A549 (cell line): ENCODE data around the gene CGREF1. TPM values are rescaled to one million over a fixed set of nuclear protein-coding genes. Genes with fewer than 3 reads are reported as not detected.

Source experiments
- ATAC-seq, 2 experiments: fragments of 200-7000 bp in 1 of 2; fragments of >200 bp in 1 of 2; cut with Nextera tagmentation in 1 of 2; cut with Tn5 transposase in 1 of 2; 3 replicates each; pipeline versions ENCODE4 v1.8.0 to v1.9.1; 2018 to 2020; ENCODE audit warnings: mild to moderate bottlenecking in 1 of 2, moderate library complexity in 1 of 2
- CTCF ChIA-PET: fragments of 300-600 bp; sonication (Branson Sonifier 250); formaldehyde crosslinking; extraction: SDS; loops from one replicate; lab custom pipeline; 2021; ENCODE audit warnings: antibody characterized with exemption, inconsistent platforms; lab: Yijun Ruan, JAX
- POLR2A ChIA-PET: fragments of 350-600 bp; formaldehyde crosslinking; extraction: SDS; loops from one replicate; lab custom pipeline; 2021; ENCODE audit warnings: antibody characterized with exemption, inconsistent platforms; lab: Yijun Ruan, JAX
- DNase-seq, 2 experiments: peaks; one replicate each; pipeline versions ENCODE4 v3.0.0 to v3.0.0-alpha.2; 2011 to 2016; ENCODE audit warnings: low read depth in 1 of 2, low spot score in 1 of 2
- FAIRE-seq: peaks from 2 replicates; lab custom pipeline; 2011; peaks lifted over from hg19 to GRCh38; lab: Jason Lieb, UNC
- H3K27ac ChIP-seq, 2 experiments: fragments of >200 bp; sonication (Bioruptor Twin); formaldehyde crosslinking; 3 replicates each; pipeline ENCODE4 v1.5.1; 2016 to 2017
- H3K4me1 ChIP-seq: fragments of >200 bp; sonication (Bioruptor Twin); formaldehyde crosslinking; 3 replicates; pipeline ENCODE4 v1.6.1; 2016
- H3K4me2 ChIP-seq: fragments of >200 bp; sonication (Bioruptor Twin); formaldehyde crosslinking; 3 replicates; pipeline ENCODE4 v1.6.1; 2016
- H3K4me3 ChIP-seq: fragments of >200 bp; sonication (Bioruptor Twin); formaldehyde crosslinking; 3 replicates; pipeline ENCODE4 v1.5.1; 2016
- H3K9me3 ChIP-seq: fragments of >200 bp; sonication (Bioruptor Twin); formaldehyde crosslinking; 3 replicates; pipeline ENCODE4 v1.6.1; 2016
- BHLHE40 ChIP-seq: IDR thresholded peaks from 2 replicates; pipeline ENCODE4 v1.6.1; 2012; ENCODE audit warnings: low read depth, low read length, inconsistent platforms
- CBX8 ChIP-seq: fragments of 200-600 bp; sonication (generic); IDR thresholded peaks from 2 replicates; pipeline ENCODE4 v1.6.1; 2016
- E2F6 ChIP-seq: IDR thresholded peaks from 2 replicates; pipeline ENCODE4 v1.6.1; 2012; ENCODE audit warnings: low read depth, borderline replicate concordance
- EHF ChIP-seq: fragments of 250-450 bp; sonication (Bioruptor Pico); IDR thresholded peaks from 2 replicates; pipeline ENCODE4 v1.5.0; 2020; ENCODE audit warnings: mild to moderate bottlenecking
- EHMT2 ChIP-seq: fragments of 200-600 bp; sonication (generic); IDR thresholded peaks from 2 replicates; pipeline ENCODE4 v1.6.1; 2016; ENCODE audit warnings: antibody characterized with exemption, low read depth, mild to moderate bottlenecking, moderate library complexity
- ELK1 ChIP-seq: fragments of 150-350 bp; IDR thresholded peaks from 2 replicates; pipeline ENCODE4 v1.6.1; 2014; ENCODE audit warnings: low read depth, mild to moderate bottlenecking, low read length
- EP300 ChIP-seq, 2 experiments: fragments of >200 bp; sonication (Bioruptor Twin); formaldehyde crosslinking; IDR thresholded peaks; 2 replicates in 1 of 2; 3 replicates in 1 of 2; pipeline ENCODE4 v1.6.1; 2016 to 2017
- FOXS1 ChIP-seq: fragments of 250-450 bp; sonication (Bioruptor Pico); IDR thresholded peaks from 2 replicates; pipeline ENCODE4 v1.5.0; 2020; ENCODE audit warnings: mild to moderate bottlenecking, moderate library complexity
- GATA3 ChIP-seq: IDR thresholded peaks from 2 replicates; pipeline ENCODE4 v1.6.1; 2012; ENCODE audit warnings: borderline replicate concordance
- HOXA7 ChIP-seq: fragments of 250-450 bp; sonication (Bioruptor Pico); IDR thresholded peaks from 2 replicates; pipeline ENCODE4 v1.5.0; 2020; ENCODE audit warnings: mild to moderate bottlenecking, moderate library complexity
- KDM1A ChIP-seq: fragments of 200-600 bp; sonication (generic); IDR thresholded peaks from 2 replicates; pipeline ENCODE4 v1.6.1; 2016; ENCODE audit warnings: low read depth, mild to moderate bottlenecking
- MAFK ChIP-seq: fragments of 450-650 bp; IDR thresholded peaks from 2 replicates; pipeline ENCODE4 v1.6.1; 2014; ENCODE audit not compliant: partially characterized antibody
- NFE2L2 ChIP-seq: fragments of 150-350 bp; conservative IDR thresholded peaks from 2 replicates; pipeline ENCODE4 v1.6.1; 2014; ENCODE audit warnings: low read length
- NR3C1 ChIP-seq: fragments of >200 bp; sonication (Bioruptor Twin); formaldehyde crosslinking; IDR thresholded peaks from 3 replicates; pipeline ENCODE4 v1.6.1; 2017
- RAD21 ChIP-seq, 2 experiments: fragments of >200 bp in 1 of 2; sonication (Bioruptor Twin) in 1 of 2; formaldehyde crosslinking in 1 of 2; IDR thresholded peaks in 1 of 2; conservative IDR thresholded peaks in 1 of 2; 2 replicates in 1 of 2; 3 replicates in 1 of 2; pipeline ENCODE4 v1.6.1; 2012 to 2018; ENCODE audit warnings: inconsistent platforms in 1 of 2
- RCOR1 ChIP-seq: fragments of 150-350 bp; IDR thresholded peaks from 2 replicates; pipeline ENCODE4 v1.6.1; 2014; ENCODE audit warnings: antibody characterized with exemption, low read length, low read depth
- RNF2 ChIP-seq: fragments of 200-600 bp; sonication (generic); IDR thresholded peaks from 2 replicates; pipeline ENCODE4 v1.6.1; 2016; ENCODE audit warnings: low read depth, mild to moderate bottlenecking, antibody characterized with exemption, moderate library complexity, borderline replicate concordance
- SMC3 ChIP-seq: fragments of >200 bp; sonication (Bioruptor Twin); formaldehyde crosslinking; IDR thresholded peaks from 3 replicates; pipeline ENCODE4 v1.6.1; 2018; ENCODE audit warnings: inconsistent platforms
- SREBF2 ChIP-seq: fragments of 450-650 bp; IDR thresholded peaks from 2 replicates; pipeline ENCODE4 v1.6.1; 2014; ENCODE audit warnings: mild to moderate bottlenecking, moderate library complexity
- TFCP2L1 ChIP-seq: fragments of 250-450 bp; sonication (Bioruptor Pico); IDR thresholded peaks from 2 replicates; pipeline ENCODE4 v1.5.0; 2021; ENCODE audit warnings: mild to moderate bottlenecking
- USF2 ChIP-seq: fragments of 450-650 bp; IDR thresholded peaks from 2 replicates; pipeline ENCODE4 v1.6.1; 2014; ENCODE audit warnings: antibody characterized with exemption
- ZC3H11A ChIP-seq: fragments of 450-650 bp; IDR thresholded peaks from 2 replicates; pipeline ENCODE4 v1.6.1; 2014; ENCODE audit warnings: antibody characterized with exemption, mild to moderate bottlenecking
- ZSCAN20 ChIP-seq: fragments of 250-450 bp; sonication (Bioruptor Pico); IDR thresholded peaks from 2 replicates; pipeline ENCODE4 v1.8.0; 2022; ENCODE audit warnings: mild to moderate bottlenecking, moderate library complexity
- WGBS: methylation state at CpG from one replicate; pipeline ENCODE4 v1.1.6; 2017; ENCODE audit errors: missing lambda C conversion rate; 5-methylcytosine and 5-hydroxymethylcytosine counted together
- polyA plus RNA-seq, 4 experiments: library from polyadenylated mRNA; depleted of rRNA in 3 of 4; stranded (reverse); fragments of >200 nt; fragmentation: RNase III in 1 of 4; extraction: RNeasy Plus Mini Kit Qiagen cat#74134 plus additional on column Dnase treatment in 1 of 4; gene quantifications; 2 replicates in 3 of 4; 3 replicates in 1 of 4; pipeline ENCODE4 v1.2.3, GENCODE V29; 2011 to 2017

The CGREF1 gene
- polyA plus RNA-seq, 2 of the 4 experiments (the other 2 are of a cell fraction) = 5.1 to 5.8 TPM

DNA sequence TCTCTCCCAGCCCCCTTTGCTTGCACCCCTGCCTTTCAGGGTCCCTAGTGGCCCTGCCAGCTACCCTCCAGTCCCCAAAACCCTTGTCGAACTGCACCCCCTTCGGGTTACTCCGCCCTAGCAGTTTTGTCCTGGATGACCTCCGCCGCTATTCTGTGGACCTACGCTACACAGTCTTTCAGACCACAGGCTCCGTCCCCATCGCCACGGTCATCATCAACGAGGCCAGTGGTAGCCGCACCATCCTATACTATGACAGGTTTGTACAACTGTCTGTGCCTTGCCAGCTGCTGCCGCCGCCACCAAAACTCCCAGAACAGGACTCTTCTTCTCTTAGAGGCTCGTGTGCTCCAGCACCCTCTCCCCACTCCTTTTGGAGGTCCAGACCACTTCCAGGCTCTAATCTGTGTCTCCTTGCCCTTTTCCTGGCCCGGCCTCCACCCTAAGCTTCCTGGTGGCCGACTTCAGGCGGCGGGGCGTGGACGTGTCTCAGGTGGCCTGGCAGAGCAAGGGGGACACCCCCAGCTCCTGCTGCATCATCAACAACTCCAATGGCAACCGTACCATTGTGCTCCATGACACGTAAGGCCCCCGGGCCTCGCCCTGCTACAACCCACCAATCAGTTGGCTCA, 24.5 kb downstream of the CGREF1 start:
- Histone ChIP-seq H3K4me3 (no peak overlapping the region), H3K4me1 (peaks cover 20% of the 10 kb centered on the region), H3K27ac (peak overlapping the region in 1 of 2 experiments; percentile 8; a peak in 1 of 6 replicates), H3K4me2 (no peak overlapping the region), H3K9me3 (no peaks in the 10 kb centered on the region)
- ChIA-PET POLR2A (no interaction called here), CTCF (interaction anchor here (0.7 to 12.0 kb wide), 13 partner anchors 8 to 207 kb away, joined by 3 to 197 read pairs (median 4); partner anchors contain the start of genes AGBL5, EMILIN1, KHK and PRR30)
- TF ChIP-seq HOXA7 (CRISPR knock-in tag) = no peak
- TF ChIP-seq RAD21 (conservative IDR thresholded peaks at IDR 0.05 in 1 of 2, IDR thresholded peaks at IDR 0.05 in 1 of 2) = no peak
- no peak for TF ChIP-seq NR3C1
- no peak for TF ChIP-seq TFCP2L1 (CRISPR knock-in tag)
- no peak for TF ChIP-seq EP300 (IDR thresholded peaks at IDR 0.05)
- ATAC-seq = no peak
- WGBS = 93% methylated on average over 24 of the region's 24 CpGs
- no peak for FAIRE-seq
- no peak for DNase-seq

GRCh38 chr2:27093430-27094352, 25.2 kb downstream of the CGREF1 start:
- no peak for FAIRE-seq
- DNase-seq = no peak
- Histone ChIP-seq H3K4me3 (no peak overlapping the region), H3K4me2 (peak overlapping the region; percentile 20), H3K27ac (peak overlapping the region in 1 of 2 experiments; percentile 8; a peak in 2 of 6 replicates), H3K4me1 (peaks cover 20% of the 10 kb centered on the region), H3K9me3 (no peaks in the 10 kb centered on the region)
- ChIA-PET CTCF (interaction anchor here (0.8 to 12.0 kb wide), 13 partner anchors 8 to 208 kb away, joined by 3 to 197 read pairs (median 4); partner anchors contain the start of genes EMILIN1, KHK, PRR30 and TRIM54), POLR2A (no interaction called here)
- TF ChIP-seq ZSCAN20 (CRISPR knock-in tag) = no peak
- no peak for TF ChIP-seq BHLHE40
- no peak for TF ChIP-seq CBX8
- TF ChIP-seq NFE2L2 = no peak
- 67% methylated on average over 6 of the region's 6 CpGs for WGBS
- peak; percentile 19 to 31; a peak in 3 of 6 replicates for ATAC-seq

DNA sequence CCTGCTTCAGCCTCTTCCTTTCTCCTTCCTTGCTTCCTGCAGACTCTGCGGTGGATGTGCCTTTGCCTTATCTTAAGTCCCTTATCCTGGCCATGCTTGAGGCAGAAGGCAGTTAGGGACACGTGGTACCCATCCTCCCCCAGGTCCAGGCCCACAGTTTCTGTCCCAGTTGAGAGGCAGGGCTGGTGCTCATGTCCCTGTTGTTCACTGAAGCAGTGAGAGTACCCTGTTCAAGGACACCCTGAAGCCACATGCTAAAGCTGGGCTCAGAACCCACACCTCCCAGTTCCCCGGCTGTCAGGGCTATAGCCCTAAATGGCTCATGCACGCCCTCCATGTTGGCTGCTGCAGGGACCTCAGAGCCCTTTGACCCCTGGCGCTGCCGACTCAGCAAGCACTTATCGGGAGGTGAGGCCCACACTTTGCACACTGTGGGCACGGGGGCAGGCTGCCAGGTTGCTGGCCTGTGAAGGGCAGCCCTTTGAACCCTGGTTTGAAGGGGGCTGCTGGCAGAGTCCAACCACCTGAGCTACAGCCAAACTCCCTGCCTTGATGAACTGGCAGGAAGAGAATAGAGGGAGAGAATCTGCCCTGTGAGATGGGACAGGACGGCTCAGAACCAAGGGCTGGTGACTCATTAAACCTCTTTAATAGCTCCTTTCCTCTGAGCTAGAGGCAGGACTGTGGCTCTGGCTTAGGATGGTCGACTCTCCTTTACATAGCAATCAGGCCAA, 26.1 kb downstream of the CGREF1 start:
- POLR2A ChIA-PET = no interaction called here
- Histone ChIP-seq H3K4me1 (peaks cover 20% of the 10 kb centered on the region), H3K4me3 (no peak overlapping the region), H3K4me2 (no peak overlapping the region), H3K27ac (no peak overlapping the region), H3K9me3 (no peaks in the 10 kb centered on the region)
- ATAC-seq = no peak
- DNase-seq = no peak
- CTCF ChIA-PET = interaction anchor here (0.6 to 15.3 kb wide), 13 partner anchors 6 to 209 kb away, joined by 3 to 197 read pairs (median 6); partner anchors contain the start of genes EMILIN1, KHK and TRIM54
- WGBS = 74% methylated on average over 10 of the region's 10 CpGs
- TF ChIP-seq MAFK (peak; percentile 43), GATA3 (no peak), FOXS1 (CRISPR knock-in tag) (no peak), RCOR1 (no peak)
- FAIRE-seq = no peak

DNA sequence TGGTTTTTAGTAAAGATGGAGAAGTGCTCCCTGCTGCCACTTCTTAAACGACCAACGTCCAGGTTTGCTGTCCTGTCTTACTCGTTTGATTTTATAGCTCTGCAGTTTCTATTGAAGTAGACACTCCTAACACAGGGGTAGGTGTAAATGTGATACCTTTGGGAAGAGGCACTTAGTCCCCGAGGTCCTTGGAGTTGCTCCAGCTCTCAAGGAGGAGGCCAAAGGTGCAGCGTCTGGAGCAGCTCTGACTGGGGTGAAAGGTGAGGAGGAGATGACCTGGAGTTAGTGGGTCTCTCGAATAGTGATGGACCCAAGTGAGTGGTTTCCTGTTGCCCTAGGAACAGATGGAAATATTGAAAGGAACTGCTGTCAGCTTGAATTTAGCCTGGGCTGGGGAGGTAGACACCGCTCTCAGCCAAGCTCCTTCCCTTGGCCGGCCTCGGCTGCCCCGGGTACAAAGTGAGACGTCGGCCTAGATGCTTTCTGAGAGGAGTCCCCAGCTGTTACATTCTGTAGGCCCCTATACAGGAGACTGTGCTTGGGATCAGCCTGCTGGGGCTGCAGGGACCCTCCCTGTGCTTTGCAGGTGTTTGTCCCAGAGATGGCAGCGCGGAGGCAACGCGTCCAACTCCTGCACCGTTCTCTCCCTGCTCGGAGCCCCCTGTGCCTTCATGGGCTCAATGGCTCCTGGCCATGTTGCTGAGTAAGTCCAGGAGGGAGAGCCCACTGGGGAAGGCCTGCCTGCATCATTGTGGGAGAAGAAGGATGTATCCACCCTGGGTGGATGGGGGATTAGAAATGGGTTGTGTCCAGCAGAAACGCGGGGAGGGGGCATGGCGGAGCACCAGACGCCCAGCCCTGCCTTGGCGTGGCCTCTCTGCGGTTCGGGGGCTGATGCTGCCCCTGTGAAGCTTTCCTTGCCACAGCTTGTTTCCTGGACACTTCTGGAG, 26.9 kb downstream of the CGREF1 start:
- CTCF ChIA-PET = interaction anchor here (0.6 to 15.3 kb wide), 9 partner anchors 6 to 211 kb away, joined by 3 to 197 read pairs (median 4); partner anchors contain the start of gene TRIM54
- no peak overlapping the region for H3K4me2 ChIP-seq
- POLR2A ChIA-PET = no interaction called here
- WGBS = 80% methylated on average over 25 of the region's 25 CpGs
- H3K9me3 ChIP-seq = no peaks in the 10 kb centered on the region
- H3K4me3 ChIP-seq = no peak overlapping the region
- DNase-seq (no peak), FAIRE-seq (no peak), ATAC-seq (no peak)
- H3K4me1 ChIP-seq = peaks cover 25% of the 10 kb centered on the region
- no peak overlapping the region for H3K27ac ChIP-seq
- TF ChIP-seq RNF2 (no peak), ZC3H11A (no peak), SMC3 (no peak), KDM1A (no peak), SREBF2 (no peak), E2F6 (no peak), USF2 (no peak), ELK1 (no peak), EHMT2 (no peak), RAD21 (conservative IDR thresholded peaks at IDR 0.05 in 1 of 2, IDR thresholded peaks at IDR 0.05 in 1 of 2) (no peak), GATA3 (no peak), EHF (CRISPR knock-in tag) (no peak)
